GM18502 (cell line): ENCODE data around the gene PHGDH.
"Not testable (repeated sequence)": the region's sequence is repeated elsewhere in the genome, so short reads cannot be mapped to it uniquely, and the experiment has no call there.

ENCODE experiments used
- ATAC-seq: cut with Tn5 transposase; IDR thresholded peaks from one replicate; pipeline ENCODE4 v1.9.1; 2021; ENCODE audit warnings: mild to moderate bottlenecking; ENCODE audit not compliant: unreplicated experiment, poor library complexity

The PHGDH gene

GRCh38 chr1:119783354-119784185 is 71.8 kb downstream of the PHGDH start:
- no peak for ATAC-seq

DNA sequence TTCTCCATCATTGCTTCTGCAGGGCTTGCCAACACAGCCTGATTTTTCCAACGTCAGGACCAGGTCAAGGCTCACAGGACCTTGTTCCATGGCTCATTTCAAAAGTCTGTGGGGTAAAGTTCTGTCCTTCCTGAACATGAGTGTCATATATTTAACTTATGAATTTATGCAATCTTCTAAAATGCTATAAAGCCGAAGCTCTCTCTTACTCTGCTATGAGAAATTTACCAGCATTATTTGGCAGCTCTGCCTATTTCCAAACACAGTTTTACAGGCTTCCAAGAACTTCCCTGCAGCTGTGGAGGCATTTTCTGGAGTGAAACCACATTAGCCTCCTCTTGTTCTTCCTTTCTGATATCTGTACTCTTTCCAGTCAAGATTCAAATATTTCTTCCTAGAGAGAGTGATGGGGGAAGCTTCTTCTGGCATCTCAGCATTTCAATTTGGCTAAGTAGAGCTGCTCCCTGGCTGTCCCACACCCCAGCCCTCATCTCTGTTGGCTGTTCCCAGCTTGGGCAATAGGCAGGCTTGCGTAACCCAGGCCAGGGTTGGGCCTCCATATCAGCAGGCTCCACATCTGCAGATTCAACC is 72.6 kb downstream of the PHGDH start:
- no peak for ATAC-seq

GRCh38 chr1:119786046-119786445 is 74.3 kb downstream of the PHGDH start:
- not testable (repeated sequence) for ATAC-seq

DNA sequence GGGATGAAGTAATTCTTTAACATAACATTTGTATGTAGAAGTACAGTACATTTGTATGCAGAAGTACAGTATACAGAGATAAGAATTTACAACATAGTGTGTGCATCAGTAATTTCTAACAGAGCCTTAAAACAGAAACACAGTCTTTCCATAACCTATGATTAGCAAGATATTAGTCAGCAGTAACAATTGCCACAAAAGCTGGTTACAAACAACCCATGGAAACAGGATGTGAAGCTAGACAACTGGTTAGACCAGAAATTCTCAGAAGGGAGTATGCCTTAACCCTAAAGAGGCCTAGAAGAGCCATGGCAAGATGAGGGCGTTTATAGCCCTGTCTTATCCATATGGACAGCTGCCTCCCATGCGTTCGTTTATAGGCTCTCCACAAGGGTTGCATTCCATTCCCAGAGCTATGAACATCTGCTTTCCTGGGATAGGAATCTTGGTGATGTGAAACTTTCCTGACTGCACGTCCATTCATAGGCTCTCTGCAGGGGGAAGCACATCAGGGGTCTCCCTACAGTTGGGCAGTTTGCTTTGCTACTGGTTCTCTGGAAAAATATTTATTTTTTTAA is 74.8 kb downstream of the PHGDH start:
- not testable (repeated sequence) for ATAC-seq

- no peak for ATAC-seq
These were observed 76.0 kb downstream of the PHGDH start for GRCh38 chr1:119787776-119788175.

DNA sequence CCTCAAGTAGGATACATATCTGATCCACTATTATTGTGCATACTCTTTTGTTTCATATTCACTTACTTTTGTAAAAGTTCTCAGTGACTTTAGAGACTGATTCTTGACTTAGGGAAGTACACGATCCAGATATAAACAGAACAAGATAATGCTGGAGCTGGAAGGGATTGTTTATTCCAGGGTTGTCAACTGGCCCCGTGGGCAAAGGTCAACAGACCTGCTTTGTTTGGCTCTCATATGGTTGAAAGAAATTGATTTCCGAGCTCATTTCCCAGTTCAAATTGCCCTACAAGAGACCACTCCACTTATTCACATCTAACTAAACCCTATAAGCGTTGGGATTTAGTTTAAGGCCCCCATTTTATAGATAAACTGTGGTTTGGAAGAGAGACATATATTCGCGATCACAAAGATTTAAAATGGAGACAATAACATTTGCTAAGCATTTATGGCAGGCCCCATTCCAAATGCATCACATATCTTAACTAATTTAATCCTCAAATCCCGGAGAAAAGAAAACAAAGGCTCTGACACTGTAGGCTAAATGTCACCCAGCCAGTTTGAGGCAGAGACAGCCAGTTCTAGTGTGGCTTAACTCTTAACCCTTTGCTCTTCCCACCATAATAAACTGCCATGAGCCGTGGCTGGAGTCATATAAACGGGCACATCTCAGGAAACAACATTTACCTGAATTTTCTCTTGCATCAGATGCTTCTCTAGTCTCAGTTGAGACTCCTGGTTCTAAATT is 78.9 kb downstream of the PHGDH start:
- ATAC-seq: no peak

- no peak for ATAC-seq
These were observed 79.6 kb downstream of the PHGDH start for GRCh38 chr1:119791377-119791776.
